Heart left ventricle (tissue), 13 donors: ENCODE measurements around the gene SPAG17.

ENCODE experiments used
- CTCF ChIP-seq, 12 donors: fragments of 200-600 bp; sonication (generic) in 4 of 12; IDR thresholded peaks; one replicate each; pipeline versions ENCODE4 v1.5.0 to v1.8.0; 2018 to 2022; ENCODE audit warnings: antibody characterized with exemption in 12 of 12, mild to moderate bottlenecking in 5 of 12
- POLR2A ChIP-seq, 2 donors: fragments of 450-650 bp; IDR thresholded peaks; one replicate each; pipeline ENCODE4 v1.6.1; 2017; ENCODE audit warnings: antibody characterized with exemption in 2 of 2, mild to moderate bottlenecking in 2 of 2, moderate library complexity in 2 of 2
- donor health status: ischemic (EF 13 %, LVEDD 7.1; RV severe dilation, severe dysfunction).
- donor health status: DM: no; HTN: yes; CAD: no.
- donor health status: DM: no; HTN: no; CAD: no.
- donor health status: ischemic (EF 25% LVEDD 6.9; RV normal size, moderate dysfunction).
- donor health status: ischemic (EF 25% LVEDD 5.7; RV mildly dilated, moderate dysfunction).
- donor health status: ischemic (EF 35%, LVEDD 5.7; RV mildly dilated, moderate dysfunction).
- donor health status: nonischemic (EF 11% LVEDD 7.7; RV severe dilation, severe dysfunction).
- donor health status: DM: yes; HTN: yes; CAD: no.
- donor health status: PGD.
- donor health status: ischemic (EF 29% LVEDD 5.4; RV normal size, mild dysfunction).
- donor health status: nonischemic (EF 23%, LVEDD 6.1; RV moderate dilation, normal function).

- no peak for TF ChIP-seq CTCF (IDR thresholded peaks at IDR 0.05)
- no peak for TF ChIP-seq POLR2A (IDR thresholded peaks at IDR 0.05)
Observed at GRCh38 chr1:118118469-118118868, 66.6 kb downstream of the SPAG17 start.
